CD4-positive, alpha-beta T cell treated with Interleukin-15 for 4 hours (primary cell): ENCODE measurements around the gene EDAR.
A peak's percentile ranks its signal among the peaks of the same experiment; 100 is the strongest.

Source experiments
- DNase-seq: peaks from one replicate; pipeline ENCODE4 v3.0.0-alpha.2; 2020; ENCODE audit warnings: low spot score

Gene EDAR

DNA sequence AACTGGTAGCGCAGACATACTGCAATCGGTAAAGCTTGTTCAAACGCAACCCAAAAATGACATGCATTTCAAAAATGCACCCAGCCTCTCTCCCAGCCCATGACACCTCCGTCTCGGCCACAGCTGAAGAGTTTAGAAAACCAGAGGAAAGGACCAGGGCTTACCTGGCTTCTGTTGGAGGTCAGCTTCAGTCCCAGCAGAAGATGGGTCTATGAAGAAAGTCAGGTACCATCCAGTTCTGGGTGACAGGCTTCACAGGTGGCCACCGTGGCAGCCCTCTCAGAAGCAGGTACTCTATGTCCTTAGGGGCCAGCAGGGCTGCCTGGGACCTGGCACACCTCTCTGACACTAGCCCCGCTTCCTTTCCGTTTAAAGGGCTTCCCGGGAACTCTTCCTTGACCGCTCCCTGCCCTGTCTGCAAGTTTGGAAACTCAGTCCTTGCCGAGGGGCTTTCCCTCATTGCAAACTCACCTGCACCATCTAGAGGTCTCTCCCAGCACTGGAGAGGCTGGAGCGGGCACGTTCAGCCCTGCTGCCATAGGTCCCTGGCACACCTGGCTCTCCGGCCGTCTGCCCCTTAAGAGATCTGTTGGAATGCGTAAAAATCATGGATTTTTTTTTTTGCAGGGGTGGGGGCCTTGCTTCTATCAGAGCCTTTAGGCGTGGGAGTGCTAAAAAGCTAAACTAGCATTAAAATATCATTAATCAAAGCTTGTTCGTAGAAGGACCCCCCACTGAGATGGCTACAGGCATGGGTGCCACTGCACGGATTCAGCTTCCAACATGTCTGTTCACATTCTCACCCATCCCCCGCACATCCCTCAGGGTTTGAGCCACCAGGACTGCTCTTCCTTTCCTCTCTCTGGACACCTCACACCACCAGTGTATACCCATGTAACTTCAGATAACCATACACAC, at the start of gene EDAR:
Gene EDAR, minus strand, starts transcription at position 425 of the 918 bp plus-strand sequence. CDS start 58,206 bp downstream, outside the sequence.
- peak; percentile 18 for DNase-seq

DNA sequence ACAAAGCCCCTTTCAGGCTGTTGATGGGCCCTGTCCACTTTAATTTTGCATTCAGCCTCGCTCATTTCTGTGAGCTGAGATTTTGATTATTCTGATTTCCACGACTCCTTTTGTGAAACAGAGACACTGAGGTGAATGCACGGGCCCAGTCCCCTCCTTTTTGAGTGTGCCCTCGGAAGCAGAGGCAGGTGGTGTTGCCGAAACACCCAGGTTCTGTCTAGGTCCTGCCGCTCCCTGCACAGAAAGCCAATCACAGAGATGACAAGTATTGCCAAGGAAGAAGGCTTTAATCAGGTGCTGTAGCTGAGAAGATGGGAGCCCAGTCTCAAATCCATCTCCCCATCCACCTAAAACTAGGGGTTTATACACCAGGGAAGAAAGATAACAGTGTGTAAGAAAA, 44.2 kb upstream of the EDAR start:
- DNase-seq: no peak

- no peak for DNase-seq
Measured at GRCh38 chr2:109032229-109032820, 43.3 kb upstream of the EDAR start.

DNA sequence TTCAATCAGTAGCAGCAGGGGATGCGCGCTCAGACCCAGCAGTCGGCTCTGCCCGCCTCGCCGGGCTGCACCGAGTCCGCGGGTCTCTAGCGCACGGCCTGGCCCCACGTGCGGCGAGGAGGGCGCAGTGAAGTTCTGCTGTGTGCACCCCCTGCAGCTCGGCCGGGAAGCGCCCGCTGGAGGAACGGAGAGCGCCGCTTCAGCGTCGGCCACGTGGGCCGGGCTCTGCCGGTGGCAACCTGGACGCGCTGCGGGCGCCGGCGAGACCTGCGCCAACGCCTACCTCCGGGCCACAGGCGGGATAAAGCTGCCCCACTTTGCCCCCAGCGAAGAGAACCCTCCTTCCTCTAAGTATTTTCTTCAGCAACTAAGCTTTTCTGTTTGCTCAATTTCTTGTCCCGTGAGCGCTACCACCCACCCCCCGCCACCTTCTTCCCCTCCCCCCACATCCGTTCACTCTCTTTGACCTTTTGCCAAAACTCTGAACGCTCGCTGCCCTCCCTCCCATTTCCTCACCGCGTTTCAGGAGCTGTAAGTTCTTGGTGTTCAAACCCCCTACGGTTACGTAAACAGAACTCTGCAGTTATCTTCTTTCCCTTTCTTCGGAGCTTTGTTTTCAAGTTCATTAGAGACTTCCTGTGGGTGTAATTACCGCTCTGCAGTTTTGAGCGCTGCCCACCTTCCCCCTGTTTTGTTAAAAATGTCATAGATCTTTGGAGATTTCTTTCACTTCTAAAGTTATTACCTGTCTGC, 42.6 kb upstream of the EDAR start:
- DNase-seq: peak; percentile 75

- peak; percentile 27 for DNase-seq
Measured at GRCh38 chr2:109030870-109031475, 42.0 kb upstream of the EDAR start.

GRCh38 chr2:109029490-109030201, 40.6 kb upstream of the EDAR start:
- no peak for DNase-seq

GRCh38 chr2:109028738-109029489, 39.9 kb upstream of the EDAR start:
- DNase-seq: no peak

DNA sequence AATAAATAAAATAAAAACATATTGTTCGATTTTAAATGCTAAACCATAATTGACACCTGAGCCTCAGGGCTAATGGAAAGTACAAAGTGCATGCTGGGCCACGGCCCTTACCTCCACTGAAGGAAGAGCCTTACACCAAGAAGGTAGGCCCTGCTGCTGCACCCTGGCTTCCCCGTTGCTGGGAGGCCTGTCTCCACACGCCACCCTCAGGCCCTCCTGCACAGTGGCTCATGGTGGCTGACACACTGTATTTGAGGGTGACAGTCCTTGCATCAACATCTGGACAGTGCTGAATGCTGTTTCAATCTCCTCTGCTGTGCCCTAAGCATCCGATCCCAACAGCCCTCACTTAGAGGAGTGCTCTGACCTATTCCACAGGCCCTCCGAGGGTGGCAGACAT, 39.3 kb upstream of the EDAR start:
- no peak for DNase-seq

DNA sequence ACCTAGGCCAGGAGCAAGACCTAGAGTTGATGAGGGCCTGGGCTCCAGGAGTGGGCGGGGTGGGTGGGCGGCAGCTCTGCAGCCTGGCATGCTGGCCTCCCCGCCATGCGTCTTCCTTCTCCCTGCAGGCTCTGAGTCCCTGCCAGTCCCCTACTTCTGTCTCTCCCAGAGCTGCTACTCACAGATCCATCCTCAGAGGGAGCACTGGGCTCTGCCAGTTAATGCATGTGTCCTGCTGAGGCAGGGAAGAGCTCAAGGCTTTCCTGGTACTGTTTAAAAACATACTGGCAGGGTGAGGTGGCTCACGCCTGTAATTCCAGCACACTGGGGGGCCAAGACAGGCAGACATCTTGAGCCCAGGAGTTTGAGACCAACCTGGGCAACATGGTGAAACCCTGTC, 38.7 kb upstream of the EDAR start:
- DNase-seq: no peak

- no peak for DNase-seq
Measured at GRCh38 chr2:109024477-109024876, 35.5 kb upstream of the EDAR start.

- no peak for DNase-seq
Measured at GRCh38 chr2:109021895-109022300, 32.9 kb upstream of the EDAR start.

DNA sequence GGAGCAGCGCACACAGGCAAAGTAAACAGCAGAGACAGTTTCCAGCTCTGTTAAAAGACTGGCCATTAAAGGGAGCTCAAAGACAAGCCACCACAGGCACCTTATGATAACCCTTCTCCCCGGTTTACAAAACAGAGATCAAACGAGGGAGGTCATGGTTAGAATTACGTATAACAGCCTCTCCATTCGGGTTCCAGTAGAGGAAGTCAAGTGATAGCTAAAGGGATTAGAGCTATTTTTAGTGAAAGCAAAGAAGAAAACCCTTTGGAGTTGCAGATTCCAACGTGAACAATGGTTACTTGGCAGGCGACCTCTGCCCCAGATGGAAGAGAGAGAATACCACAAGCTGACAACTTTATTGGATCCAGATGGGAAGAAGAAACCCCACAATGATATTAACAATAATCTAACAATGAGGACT, 31.2 kb upstream of the EDAR start:
- no peak for DNase-seq

DNA sequence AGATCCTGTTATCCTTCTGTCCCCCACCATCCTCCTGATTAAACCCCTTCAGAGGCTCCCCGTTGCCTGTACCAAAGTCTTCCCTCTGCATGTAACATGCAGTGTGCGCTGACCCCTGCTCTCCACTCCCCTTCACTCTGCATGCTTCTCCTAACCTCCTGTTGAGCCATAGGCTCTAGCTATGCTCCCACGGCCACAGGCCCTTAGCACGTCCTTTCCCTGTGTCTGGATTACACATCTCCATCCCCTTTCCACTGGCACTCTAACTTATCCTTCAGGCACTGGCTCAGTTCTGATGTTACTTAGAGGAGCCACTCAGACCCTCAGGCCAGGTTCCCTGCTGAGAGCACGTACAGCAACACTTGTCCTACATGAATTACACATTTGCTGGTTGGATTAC, 29.4 kb upstream of the EDAR start:
- no peak for DNase-seq

- no peak for DNase-seq
Measured at GRCh38 chr2:109017017-109017416, 28.0 kb upstream of the EDAR start.

DNA sequence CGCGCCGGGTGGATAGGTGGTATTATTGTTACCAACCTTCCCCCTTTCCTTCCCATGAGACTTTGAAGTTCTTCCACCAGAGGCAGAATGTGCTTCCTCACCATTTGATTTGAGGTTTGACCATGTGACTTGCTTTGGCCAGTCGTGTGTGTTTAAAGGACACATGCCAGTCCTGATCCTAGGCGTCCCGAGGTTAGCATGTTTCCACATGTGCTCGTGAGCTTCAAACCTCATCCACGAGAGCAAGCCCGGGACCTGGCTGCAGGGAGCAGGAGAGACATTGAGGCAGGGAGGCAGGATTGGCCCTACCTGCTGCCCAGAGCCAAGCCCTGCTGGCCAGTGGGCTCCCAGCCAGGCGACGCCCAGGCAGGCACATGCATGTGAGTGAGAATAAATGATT, 27.4 kb upstream of the EDAR start:
- no peak for DNase-seq

DNA sequence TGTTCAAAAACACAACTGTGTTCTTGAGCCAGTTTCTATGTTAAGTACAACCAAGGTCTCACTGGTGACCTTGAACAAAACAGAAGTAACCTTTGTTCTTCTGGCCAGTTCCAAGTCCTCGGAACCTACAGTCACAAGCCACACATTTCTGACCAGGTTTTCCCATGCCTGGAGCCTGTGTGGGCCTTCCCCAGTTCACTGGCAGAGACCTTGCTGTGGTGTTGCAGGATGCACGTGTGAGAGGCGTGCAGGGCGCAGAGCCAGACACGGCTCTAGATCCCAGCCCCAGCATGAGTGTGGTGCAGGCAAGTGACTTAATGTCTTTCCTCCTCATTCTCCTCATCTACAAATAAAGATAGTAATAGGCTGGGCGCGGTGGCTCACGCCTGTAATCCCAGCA, 25.5 kb upstream of the EDAR start:
- DNase-seq: no peak

DNA sequence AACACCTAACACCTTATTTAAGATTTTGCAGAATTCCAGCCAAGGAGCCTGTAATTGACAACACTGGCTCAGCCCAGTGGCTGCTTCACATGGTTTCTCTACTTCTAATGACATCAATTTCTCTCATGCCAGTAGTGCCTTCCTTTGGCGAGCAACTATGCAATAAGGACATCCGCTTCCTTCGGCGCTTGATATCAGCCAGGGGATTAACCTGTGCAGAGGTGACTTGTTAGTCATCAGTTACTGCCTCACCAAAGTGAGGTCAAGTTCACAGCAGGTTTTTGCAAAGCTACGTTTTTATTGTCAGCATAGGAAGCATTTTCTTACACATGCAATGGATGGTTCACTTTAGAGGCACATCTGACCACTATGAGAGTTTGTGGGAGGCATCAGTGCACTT, 24.0 kb upstream of the EDAR start:
- no peak for DNase-seq

- no peak for DNase-seq
Measured at GRCh38 chr2:109009920-109010610, 21.0 kb upstream of the EDAR start.

DNA sequence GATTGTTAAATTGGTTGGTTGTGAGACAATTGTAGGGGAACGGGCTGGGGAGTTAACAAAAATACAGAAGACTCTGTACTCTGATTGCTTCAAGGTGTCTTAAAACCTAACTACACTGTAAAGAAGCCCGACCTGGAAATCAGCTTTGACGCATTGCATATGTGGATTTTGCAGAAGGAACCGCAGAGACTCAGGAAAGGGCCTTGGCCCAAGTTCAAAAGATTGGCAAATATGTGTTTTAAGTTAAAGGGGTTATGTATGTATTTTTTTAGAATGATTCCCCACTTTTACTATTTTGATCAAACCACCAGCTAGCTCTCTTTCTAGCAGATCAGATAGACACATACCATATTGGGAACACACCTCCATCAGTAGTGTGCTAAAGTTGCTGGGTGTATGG, 18.0 kb upstream of the EDAR start:
- no peak for DNase-seq

DNA sequence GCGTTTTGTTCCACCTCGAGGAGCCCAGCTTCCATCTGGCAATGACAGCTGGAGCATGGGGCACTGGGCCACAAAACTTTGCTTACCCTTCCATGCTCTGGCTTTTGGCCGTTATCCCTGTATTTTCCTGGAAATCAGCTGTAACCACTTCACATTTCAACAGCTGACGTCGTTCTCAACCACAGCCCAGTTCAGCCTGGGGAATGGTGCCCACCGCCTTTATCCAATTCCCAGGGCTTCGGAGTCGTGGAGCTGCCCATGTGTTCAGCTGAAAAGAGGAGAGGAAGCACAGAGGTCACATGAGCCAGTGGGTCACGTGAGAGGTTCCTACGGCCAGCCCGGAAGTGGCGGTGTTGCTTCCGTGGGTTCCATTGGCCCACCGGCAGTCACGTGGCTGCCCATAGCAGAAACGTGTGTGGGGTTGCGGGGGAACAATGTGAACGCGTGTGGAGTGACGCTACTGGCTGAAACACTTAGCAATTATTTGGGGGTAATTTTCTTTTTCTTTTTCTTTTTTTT, 16.7 kb upstream of the EDAR start:
- no peak for DNase-seq
